Ovary (tissue), 3 donors: ENCODE measurements around the gene ICE2.

Experiments used
- POLR2A ChIP-seq: fragments of 450-650 bp; IDR thresholded peaks from one replicate; pipeline ENCODE4 v1.6.1; 2017; ENCODE audit warnings: antibody characterized with exemption, mild to moderate bottlenecking, moderate library complexity
- TF ChIP-seq, protein P1 (sequence below), 3 donors: fragments of 450-650 bp in 2 of 3; fragments of 200-600 bp in 1 of 3; IDR thresholded peaks; one replicate each; pipeline versions ENCODE4 v1.5.1 to v1.8.0; 2016 to 2022; ENCODE audit warnings: antibody characterized with exemption in 3 of 3, mild to moderate bottlenecking in 1 of 3
- donor health status: DM: no; HTN: no; CAD: no.

DNA sequence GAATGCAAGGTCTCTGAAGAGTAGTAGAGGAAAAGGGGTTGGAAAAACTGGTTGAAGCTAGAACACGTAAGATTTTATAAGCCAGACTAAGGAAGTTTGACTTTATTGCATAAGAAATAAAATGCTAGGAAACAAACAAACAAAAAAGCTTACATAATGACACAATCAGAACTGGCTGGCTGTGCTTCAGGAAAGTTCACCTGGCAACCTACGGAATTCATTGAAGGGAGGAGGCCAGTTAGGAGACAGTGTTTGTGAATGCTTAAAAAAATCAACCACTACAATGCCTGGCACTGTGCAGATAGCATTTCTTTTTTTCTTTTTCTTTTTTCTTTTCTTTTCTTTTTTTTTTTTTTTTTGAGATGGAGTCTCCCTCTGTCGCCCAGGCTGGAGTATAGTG is 1.9 kb upstream of the ICE2 start:
- TF ChIP-seq, protein P1, sequence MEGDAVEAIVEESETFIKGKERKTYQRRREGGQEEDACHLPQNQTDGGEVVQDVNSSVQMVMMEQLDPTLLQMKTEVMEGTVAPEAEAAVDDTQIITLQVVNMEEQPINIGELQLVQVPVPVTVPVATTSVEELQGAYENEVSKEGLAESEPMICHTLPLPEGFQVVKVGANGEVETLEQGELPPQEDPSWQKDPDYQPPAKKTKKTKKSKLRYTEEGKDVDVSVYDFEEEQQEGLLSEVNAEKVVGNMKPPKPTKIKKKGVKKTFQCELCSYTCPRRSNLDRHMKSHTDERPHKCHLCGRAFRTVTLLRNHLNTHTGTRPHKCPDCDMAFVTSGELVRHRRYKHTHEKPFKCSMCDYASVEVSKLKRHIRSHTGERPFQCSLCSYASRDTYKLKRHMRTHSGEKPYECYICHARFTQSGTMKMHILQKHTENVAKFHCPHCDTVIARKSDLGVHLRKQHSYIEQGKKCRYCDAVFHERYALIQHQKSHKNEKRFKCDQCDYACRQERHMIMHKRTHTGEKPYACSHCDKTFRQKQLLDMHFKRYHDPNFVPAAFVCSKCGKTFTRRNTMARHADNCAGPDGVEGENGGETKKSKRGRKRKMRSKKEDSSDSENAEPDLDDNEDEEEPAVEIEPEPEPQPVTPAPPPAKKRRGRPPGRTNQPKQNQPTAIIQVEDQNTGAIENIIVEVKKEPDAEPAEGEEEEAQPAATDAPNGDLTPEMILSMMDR (IDR thresholded peaks at IDR 0.05): no peak
- TF ChIP-seq POLR2A: no peak
